Activated CD8-positive, alpha-beta T cell treated with anti-CD3 and anti-CD28 coated beads for 36 hours (primary cell): ENCODE results near the gene TMEM179. TPM values are rescaled to one million over a fixed set of nuclear protein-coding genes. Genes with fewer than 3 reads are reported as not detected.

ENCODE experiments used
- ATAC-seq: fragments of 200-7000 bp; cut with Tn5 transposase; one replicate; pipeline ENCODE4 v1.10.0; 2021; ENCODE audit warnings: mild to moderate bottlenecking, moderate library complexity
- CTCF ChIA-PET: fragments of 350-600 bp; sonication (Branson Sonifier 250); formaldehyde crosslinking; loops from one replicate; lab custom pipeline; 2021; ENCODE audit warnings: antibody characterized with exemption; lab: Charles Lee
- POLR2A ChIA-PET: fragments of 350-600 bp; sonication (Branson Sonifier 250); formaldehyde crosslinking; loops from one replicate; lab custom pipeline; 2021; ENCODE audit warnings: antibody characterized with exemption; lab: Charles Lee
- DNase-seq: peaks from one replicate; pipeline ENCODE4 v3.0.0-alpha.2; 2020
- H3K27ac Mint-ChIP-seq: one replicate; pipeline ENCODE4 v1.8.0; 2021; ENCODE audit warnings: mild to moderate bottlenecking, mixed read lengths
- H3K27me3 Mint-ChIP-seq: one replicate; pipeline ENCODE4 v1.8.0; 2021; ENCODE audit warnings: mixed read lengths
- H3K36me3 Mint-ChIP-seq: one replicate; pipeline ENCODE4 v1.8.0; 2021; ENCODE audit warnings: low read depth, mixed read lengths
- H3K4me1 Mint-ChIP-seq: one replicate; pipeline ENCODE4 v1.8.0; 2021; ENCODE audit warnings: low read depth, mixed read lengths
- H3K4me3 Mint-ChIP-seq: one replicate; pipeline ENCODE4 v1.8.0; 2021; ENCODE audit warnings: mild to moderate bottlenecking, moderate library complexity, mixed read lengths
- H3K9me3 Mint-ChIP-seq: one replicate; pipeline ENCODE4 v1.8.0; 2021; ENCODE audit warnings: mixed read lengths
- intact Hi-C: fragments of 100-400 bp; cut with micrococcal nuclease; formaldehyde crosslinking; loops from one replicate; pipeline ENCODE4 v1.10.0; 2022
- total RNA-seq, 2 experiments: library from RNA; stranded (reverse); gene quantifications; one replicate each; pipeline ENCODE4 v1.2.3, GENCODE V29; 2021
- TF ChIP-seq, protein P1 (sequence below): fragments of 200-600 bp; IDR thresholded peaks from one replicate; pipeline ENCODE4 v1.8.0; 2022; ENCODE audit warnings: antibody characterized with exemption, mild to moderate bottlenecking

The TMEM179 gene
- total RNA-seq, 2 experiments from 2014 or later, result not detected

DNA sequence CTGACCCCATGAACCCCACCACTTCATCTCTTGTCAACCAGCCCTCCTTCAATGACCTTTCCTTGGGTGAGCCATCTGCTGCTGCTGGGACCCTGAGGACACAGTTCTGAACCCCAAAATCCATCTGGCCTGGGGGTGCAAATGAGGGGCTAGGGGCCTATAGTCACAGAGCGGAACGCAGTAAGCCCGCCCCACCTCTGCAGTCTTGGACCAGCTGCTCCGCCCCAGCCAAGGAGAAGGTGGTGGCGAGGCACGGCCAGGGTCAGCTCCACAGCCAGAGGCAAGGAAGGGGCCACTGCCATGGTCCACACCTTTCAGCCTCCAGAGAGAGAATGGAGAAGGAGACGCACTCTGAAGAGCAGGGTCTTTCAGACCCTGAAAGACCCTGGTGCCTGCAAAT is 5.1 kb downstream of the TMEM179 start:
- no peak overlapping the region for H3K4me3 Mint-ChIP-seq
- ATAC-seq (no peak), DNase-seq (no peak)
- no peaks in the 10 kb centered on the region for H3K9me3 Mint-ChIP-seq
- H3K36me3 Mint-ChIP-seq, result no peaks in the 10 kb centered on the region
- TF ChIP-seq, protein P1, sequence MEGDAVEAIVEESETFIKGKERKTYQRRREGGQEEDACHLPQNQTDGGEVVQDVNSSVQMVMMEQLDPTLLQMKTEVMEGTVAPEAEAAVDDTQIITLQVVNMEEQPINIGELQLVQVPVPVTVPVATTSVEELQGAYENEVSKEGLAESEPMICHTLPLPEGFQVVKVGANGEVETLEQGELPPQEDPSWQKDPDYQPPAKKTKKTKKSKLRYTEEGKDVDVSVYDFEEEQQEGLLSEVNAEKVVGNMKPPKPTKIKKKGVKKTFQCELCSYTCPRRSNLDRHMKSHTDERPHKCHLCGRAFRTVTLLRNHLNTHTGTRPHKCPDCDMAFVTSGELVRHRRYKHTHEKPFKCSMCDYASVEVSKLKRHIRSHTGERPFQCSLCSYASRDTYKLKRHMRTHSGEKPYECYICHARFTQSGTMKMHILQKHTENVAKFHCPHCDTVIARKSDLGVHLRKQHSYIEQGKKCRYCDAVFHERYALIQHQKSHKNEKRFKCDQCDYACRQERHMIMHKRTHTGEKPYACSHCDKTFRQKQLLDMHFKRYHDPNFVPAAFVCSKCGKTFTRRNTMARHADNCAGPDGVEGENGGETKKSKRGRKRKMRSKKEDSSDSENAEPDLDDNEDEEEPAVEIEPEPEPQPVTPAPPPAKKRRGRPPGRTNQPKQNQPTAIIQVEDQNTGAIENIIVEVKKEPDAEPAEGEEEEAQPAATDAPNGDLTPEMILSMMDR, result no peak
- POLR2A ChIA-PET, result no interaction called here
- H3K27ac Mint-ChIP-seq, result no peak overlapping the region
- peaks cover 18% of the 10 kb centered on the region for H3K27me3 Mint-ChIP-seq
- peaks cover 3% of the 10 kb centered on the region for H3K4me1 Mint-ChIP-seq
- intact Hi-C loops, result no loop called here
- CTCF ChIA-PET, result no interaction called here

DNA sequence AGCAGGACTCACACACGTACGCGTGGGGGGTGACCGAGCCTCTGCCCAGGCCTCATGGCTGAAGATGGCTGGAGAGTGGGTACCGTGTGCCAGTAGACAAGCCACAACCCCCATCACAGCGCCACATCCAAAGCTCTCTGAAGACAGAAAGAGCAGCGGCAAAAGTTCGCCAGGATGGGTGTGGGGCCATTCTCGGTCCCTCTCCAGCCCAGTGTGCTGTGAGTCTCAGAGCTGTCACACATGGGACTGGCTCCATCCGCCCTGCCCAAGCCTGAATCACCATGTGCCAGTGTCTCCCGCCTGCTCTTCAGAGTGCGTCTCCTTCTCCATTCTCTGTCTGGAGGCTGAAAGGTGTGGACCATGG is 5.7 kb downstream of the TMEM179 start:
- TF ChIP-seq, protein P1, result no peak
- Mint-ChIP-seq H3K4me1 (peaks cover under 1% of the 10 kb centered on the region), H3K9me3 (no peaks in the 10 kb centered on the region), H3K36me3 (no peaks in the 10 kb centered on the region), H3K27me3 (peaks cover 13% of the 10 kb centered on the region), H3K4me3 (no peak overlapping the region), H3K27ac (no peak overlapping the region)
- DNase-seq (no peak), ATAC-seq (no peak)
- ChIA-PET CTCF (no interaction called here), POLR2A (no interaction called here)
- intact Hi-C loops, result no loop called here

DNA sequence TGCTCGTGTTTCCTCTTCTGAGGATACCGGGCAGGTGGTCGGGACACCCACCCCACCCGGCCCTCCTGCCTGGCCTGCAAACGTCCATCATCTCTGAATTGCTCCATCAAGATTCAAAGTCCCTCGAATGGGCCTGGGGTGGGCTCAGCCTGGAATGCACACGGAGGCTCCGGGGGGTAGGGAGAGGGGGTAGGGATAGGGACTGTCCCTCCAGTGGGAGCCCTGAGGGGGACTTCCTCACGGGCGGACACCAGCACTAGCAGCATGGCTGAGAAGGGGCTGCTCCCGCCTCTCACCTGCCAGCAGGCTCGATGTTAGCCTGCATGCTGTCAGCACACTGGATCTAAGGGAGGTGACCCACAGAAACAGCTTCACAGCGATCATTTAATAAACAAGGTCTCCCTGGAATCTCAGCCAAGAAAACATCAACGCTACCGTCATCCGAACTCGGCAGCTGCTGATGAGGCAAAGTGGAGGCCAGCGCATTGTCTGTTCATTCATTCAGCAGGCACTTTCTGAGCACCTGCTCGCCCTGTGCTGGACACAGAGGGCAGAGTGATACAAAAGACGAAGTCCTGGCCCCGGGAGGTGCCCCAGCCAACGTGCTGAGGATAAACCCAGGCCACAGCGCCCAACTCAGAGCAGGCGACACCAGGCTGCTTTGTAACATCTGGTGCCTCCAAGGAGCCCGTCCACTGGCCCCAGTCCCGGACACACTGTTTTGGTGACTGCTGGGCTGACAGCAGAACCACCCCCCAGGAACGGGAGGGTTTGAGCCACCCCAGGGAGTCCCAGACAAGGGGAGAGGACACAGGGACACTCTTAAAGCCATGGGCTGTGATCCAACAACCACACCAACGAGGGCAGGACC is 6.3 kb downstream of the TMEM179 start:
- DNase-seq (no peak), ATAC-seq (no peak)
- CTCF ChIA-PET, result no interaction called here
- no peak overlapping the region for H3K4me3 Mint-ChIP-seq
- H3K9me3 Mint-ChIP-seq, result no peaks in the 10 kb centered on the region
- intact Hi-C loops, result no loop called here
- no peaks in the 10 kb centered on the region for H3K4me1 Mint-ChIP-seq
- H3K27ac Mint-ChIP-seq, result no peak overlapping the region
- H3K36me3 Mint-ChIP-seq, result no peaks in the 10 kb centered on the region
- POLR2A ChIA-PET, result no interaction called here
- TF ChIP-seq, protein P1, result no peak
- H3K27me3 Mint-ChIP-seq, result peaks cover 13% of the 10 kb centered on the region

DNA sequence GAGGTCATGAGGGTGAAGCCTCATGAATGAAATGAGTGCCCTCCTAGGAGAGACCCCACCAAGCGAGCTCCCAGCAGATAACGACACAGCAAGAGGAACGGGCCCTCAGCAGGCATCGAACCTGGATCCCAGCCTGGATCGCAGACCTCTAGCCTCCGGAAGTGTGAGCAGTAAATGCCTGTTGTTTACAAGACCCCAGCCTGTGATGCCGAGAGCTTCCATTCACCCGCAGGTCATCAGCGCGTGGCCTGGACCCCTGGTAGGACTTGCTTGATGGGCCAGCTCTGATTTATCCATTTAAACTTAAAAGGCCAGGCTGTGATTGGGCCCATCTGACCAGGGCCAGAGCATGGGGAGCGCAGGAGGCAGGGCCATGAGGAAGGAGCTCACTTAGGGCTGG is 7.0 kb downstream of the TMEM179 start:
- H3K27ac Mint-ChIP-seq, result no peak overlapping the region
- no peaks in the 10 kb centered on the region for H3K36me3 Mint-ChIP-seq
- H3K4me3 Mint-ChIP-seq, result no peak overlapping the region
- no peaks in the 10 kb centered on the region for H3K9me3 Mint-ChIP-seq
- no peak for DNase-seq
- ChIA-PET POLR2A (no interaction called here), CTCF (no interaction called here)
- peaks cover 9% of the 10 kb centered on the region for H3K27me3 Mint-ChIP-seq
- no peak for ATAC-seq
- H3K4me1 Mint-ChIP-seq, result no peaks in the 10 kb centered on the region
- TF ChIP-seq, protein P1, result no peak
- intact Hi-C loops, result no loop called here

DNA sequence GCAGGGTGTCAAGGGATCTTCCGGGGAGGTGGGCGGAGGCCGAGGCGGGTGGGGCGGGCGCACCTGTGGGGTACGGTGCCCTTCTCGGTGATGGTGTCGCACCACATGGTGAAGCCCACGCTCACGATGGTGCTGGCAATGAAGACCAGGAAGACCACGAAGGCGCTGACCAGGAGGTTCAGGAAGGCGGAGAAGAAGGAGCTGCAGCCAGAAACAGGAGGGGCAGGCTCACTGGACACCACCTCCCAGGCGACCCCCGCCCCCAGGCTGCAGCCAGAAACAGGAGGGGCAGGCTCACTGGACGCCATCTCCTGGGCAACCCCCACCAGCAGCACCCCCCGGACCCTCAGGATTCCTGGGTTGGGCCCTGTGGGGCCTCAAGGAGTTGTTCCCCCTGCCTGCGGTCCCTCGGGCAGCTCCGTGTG is 7.6 kb downstream of the TMEM179 start:
- ATAC-seq (no peak), DNase-seq (no peak)
- ChIA-PET POLR2A (no interaction called here), CTCF (no interaction called here)
- Mint-ChIP-seq H3K4me1 (no peaks in the 10 kb centered on the region), H3K9me3 (no peaks in the 10 kb centered on the region), H3K27ac (no peak overlapping the region), H3K27me3 (peaks cover 7% of the 10 kb centered on the region), H3K36me3 (no peaks in the 10 kb centered on the region), H3K4me3 (no peak overlapping the region)
- TF ChIP-seq, protein P1, result no peak
- intact Hi-C loops, result no loop called here
